Esophagus (tissue), 2 donors: ENCODE results near the gene TBL1X. TPM values are rescaled to one million over a fixed set of nuclear protein-coding genes. Genes with fewer than 3 reads are reported as not detected.
"Not testable (repeated sequence)": the region's sequence is repeated elsewhere in the genome, so short reads cannot be mapped to it uniquely, and the experiment has no call there.

Experiments used
- H3K27ac ChIP-seq, 2 donors: one replicate each; pipeline ENCODE4 v1.5.1; 2013; ENCODE audit warnings: low read depth in 2 of 2, mild to moderate bottlenecking in 2 of 2, inconsistent platforms in 1 of 2, low read length in 1 of 2, moderate library complexity in 1 of 2
- H3K27me3 ChIP-seq, 2 donors: one replicate each; pipeline ENCODE4 v1.6.1; 2013; ENCODE audit warnings: low read length in 2 of 2, control low read depth in 1 of 2, mild to moderate bottlenecking in 1 of 2; ENCODE audit not compliant: insufficient read depth in 2 of 2, control insufficient read depth in 1 of 2
- H3K36me3 ChIP-seq, 2 donors: one replicate each; pipeline ENCODE4 v1.6.1; 2013; ENCODE audit warnings: low read length in 1 of 2; ENCODE audit not compliant: control insufficient read depth in 2 of 2, insufficient read depth in 2 of 2
- H3K4me1 ChIP-seq, 2 donors: one replicate each; pipeline ENCODE4 v1.6.1; 2013; ENCODE audit warnings: low read length in 1 of 2; ENCODE audit not compliant: control insufficient read depth in 2 of 2, insufficient read depth in 2 of 2
- H3K4me3 ChIP-seq, 2 donors: one replicate each; pipeline ENCODE4 v1.5.1; 2013; ENCODE audit warnings: low read length in 2 of 2, mild to moderate bottlenecking in 2 of 2, low read depth in 1 of 2, moderate library complexity in 1 of 2
- H3K9me3 ChIP-seq, 2 donors: one replicate each; pipeline ENCODE4 v1.6.1; 2013; ENCODE audit warnings: mild to moderate bottlenecking in 2 of 2, low read depth in 1 of 2, low read length in 1 of 2, moderate library complexity in 1 of 2; ENCODE audit not compliant: control insufficient read depth in 2 of 2, insufficient read depth in 1 of 2
- WGBS, 2 donors: extraction: QIAGEN DNeasy Blood & Tissue Kit; methylation state at CpG; one replicate each; pipeline ENCODE4 v1.1.7; 2013; 5-methylcytosine and 5-hydroxymethylcytosine counted together
- polyA plus RNA-seq, 2 donors: library from polyadenylated mRNA; stranded (reverse); fragments of 200-250 nt; gene quantifications; one replicate each; pipeline ENCODE4 v1.2.3, GENCODE V29; 2013
- donor health status: healthy with polysubstance abuse.
- donor health status: Bipolar disorder and iron deficiency.

Gene TBL1X
- polyA plus RNA-seq, 2 donors = 3.7 to 5.8 TPM

- no peaks in the 10 kb centered on the region for H3K36me3 ChIP-seq
- no peaks in the 10 kb centered on the region for H3K4me1 ChIP-seq
- no peaks in the 10 kb centered on the region for H3K27me3 ChIP-seq
- no peaks in the 10 kb centered on the region for H3K9me3 ChIP-seq
- H3K4me3 ChIP-seq = no peak overlapping the region
- H3K27ac ChIP-seq = no peak overlapping the region
- 87 to 96% methylated on average over 4 of the region's 4 CpGs for WGBS, 2 donors
Measured at GRCh38 chrX:9747644-9748043, 282.8 kb downstream of the TBL1X start.

- WGBS, 2 donors = 62 to 69% methylated on average over 11 of the region's 11 CpGs
- H3K4me1 ChIP-seq = no peaks in the 10 kb centered on the region
- H3K27me3 ChIP-seq = no peaks in the 10 kb centered on the region
- no peak overlapping the region for H3K27ac ChIP-seq
- no peaks in the 10 kb centered on the region for H3K36me3 ChIP-seq
- no peaks in the 10 kb centered on the region for H3K9me3 ChIP-seq
- H3K4me3 ChIP-seq = no peak overlapping the region
Measured at GRCh38 chrX:9749146-9749692, 284.4 kb downstream of the TBL1X start.

GRCh38 chrX:9757366-9757765, 292.5 kb downstream of the TBL1X start:
- Histone ChIP-seq H3K4me3 (no peak overlapping the region), H3K36me3 (no peaks in the 10 kb centered on the region), H3K9me3 (no peaks in the 10 kb centered on the region), H3K27ac (no peak overlapping the region), H3K27me3 (no peaks in the 10 kb centered on the region), H3K4me1 (no peaks in the 10 kb centered on the region)
- WGBS, 2 donors = 90 to 92% methylated on average over 7 of the region's 7 CpGs

- WGBS, 2 donors = 53 to 54% methylated on average over 4 of the region's 4 CpGs
Measured at GRCh38 chrX:9758021-9758638, 293.3 kb downstream of the TBL1X start.

GRCh38 chrX:9759337-9759736, 294.5 kb downstream of the TBL1X start:
- H3K27me3 ChIP-seq = no peaks in the 10 kb centered on the region
- H3K4me3 ChIP-seq = no peak overlapping the region
- H3K36me3 ChIP-seq = no peaks in the 10 kb centered on the region
- H3K9me3 ChIP-seq = no peaks in the 10 kb centered on the region
- 76 to 77% methylated on average over 8 of the region's 8 CpGs for WGBS, 2 donors
- H3K4me1 ChIP-seq = no peaks in the 10 kb centered on the region
- no peak overlapping the region for H3K27ac ChIP-seq

More at GRCh38 chrX:9758021-9758638, 293.3 kb downstream of the TBL1X start:
- Histone ChIP-seq H3K9me3 (no peaks in the 10 kb centered on the region), H3K4me1 (no peaks in the 10 kb centered on the region), H3K36me3 (no peaks in the 10 kb centered on the region), H3K27ac (no peak overlapping the region), H3K27me3 (no peaks in the 10 kb centered on the region), H3K4me3 (no peak overlapping the region)

GRCh38 chrX:9765072-9765736, 300.3 kb downstream of the TBL1X start:
- Histone ChIP-seq H3K36me3 (no peaks in the 10 kb centered on the region), H3K4me3 (no peak overlapping the region)
- WGBS, 2 donors = 21 to 24% methylated on average over 51 to 67 of the region's 67 CpGs

GRCh38 chrX:9765737-9766097, 300.9 kb downstream of the TBL1X start, which contains the start of gene GPR143:
TSS of gene GPR143 (minus strand) at chrX:9765847. CDS start at chrX:9765817, 30 bp downstream.
- Histone ChIP-seq H3K4me3 (no peak within 1 kb of the TSS), H3K9me3 (peaks cover 0 to 4% of the 10 kb centered on the region in 2 donors), H3K36me3 (no peaks in the 10 kb centered on the region), H3K27ac (no peak within 1 kb of the TSS), H3K27me3 (no peaks in the 10 kb centered on the region), H3K4me1 (no peaks in the 10 kb centered on the region)
- WGBS, 2 donors = 29 to 45% methylated on average over 20 to 26 of the region's 26 CpGs

More at GRCh38 chrX:9765072-9765736, 300.3 kb downstream of the TBL1X start:
- no peak overlapping the region for H3K27ac ChIP-seq
- no peaks in the 10 kb centered on the region for H3K4me1 ChIP-seq
- no peaks in the 10 kb centered on the region for H3K27me3 ChIP-seq
- H3K9me3 ChIP-seq = peaks cover 0 to 4% of the 10 kb centered on the region in 2 donors

GRCh38 chrX:9767375-9767774, 302.5 kb downstream of the TBL1X start:
- no peaks in the 10 kb centered on the region for H3K27me3 ChIP-seq
- WGBS, 2 donors = 45 to 59% methylated on average over 6 of the region's 6 CpGs
- no peaks in the 10 kb centered on the region for H3K4me1 ChIP-seq
- no peak overlapping the region for H3K4me3 ChIP-seq
- no peak overlapping the region for H3K27ac ChIP-seq
- H3K36me3 ChIP-seq = no peaks in the 10 kb centered on the region
- H3K9me3 ChIP-seq = peaks cover 0 to 4% of the 10 kb centered on the region in 2 donors

GRCh38 chrX:9768321-9768839, 303.5 kb downstream of the TBL1X start:
- WGBS, 2 donors = 73 to 88% methylated on average over 5 of the region's 5 CpGs
- H3K9me3 ChIP-seq, H3K4me3 ChIP-seq, H3K4me1 ChIP-seq, H3K27ac ChIP-seq, H3K36me3 ChIP-seq, H3K27me3 ChIP-seq: not testable (repeated sequence)
